NCI-H2196 treated with DMSO at 0.1 percent for 48 hours (cell line): ENCODE data around the gene SPATA13.
A peak's percentile ranks its signal among the peaks of the same experiment; 100 is the strongest.
"Not testable (repeated sequence)": the region's sequence is repeated elsewhere in the genome, so short reads cannot be mapped to it uniquely, and the experiment has no call there.

Source experiments
- DNase-seq: peaks from one replicate; lab custom pipeline; 2025; ENCODE audit not compliant: unreplicated experiment; lab: John Stamatoyannopoulos, UW

SPATA13 gene

GRCh38 chr13:24160458-24161009, at the start of gene SPATA13:
TSS of gene SPATA13 (plus strand) at chr13:24160720. CDS start at chr13:24222930, 62,210 bp downstream.
- peak; percentile 57 for DNase-seq

- DNase-seq, result no peak
Observed at GRCh38 chr13:24112791-24113190, 47.7 kb upstream of the SPATA13 start.

- DNase-seq, result no peak
Observed at GRCh38 chr13:24115671-24116070, 44.8 kb upstream of the SPATA13 start.

GRCh38 chr13:24116131-24116530, 44.4 kb upstream of the SPATA13 start:
- no peak for DNase-seq

- no peak for DNase-seq
Observed at GRCh38 chr13:24118576-24118975, 41.9 kb upstream of the SPATA13 start.

- no peak for DNase-seq
Observed at GRCh38 chr13:24119626-24120508, 40.7 kb upstream of the SPATA13 start.

GRCh38 chr13:24122045-24122444, 38.5 kb upstream of the SPATA13 start:
- not testable (repeated sequence) for DNase-seq

GRCh38 chr13:24122569-24122968, 38.0 kb upstream of the SPATA13 start:
- DNase-seq, result no peak

- DNase-seq, result no peak
Observed at GRCh38 chr13:24123761-24124160, 36.8 kb upstream of the SPATA13 start.

- DNase-seq, result no peak
Observed at GRCh38 chr13:24124789-24125476, 35.6 kb upstream of the SPATA13 start.

- DNase-seq, result no peak
Observed at GRCh38 chr13:24127116-24127631, 33.3 kb upstream of the SPATA13 start.

- no peak for DNase-seq
Observed at GRCh38 chr13:24128112-24128511, 32.4 kb upstream of the SPATA13 start.

GRCh38 chr13:24128962-24129361, 31.6 kb upstream of the SPATA13 start:
- DNase-seq, result no peak

- DNase-seq, result no peak
Observed at GRCh38 chr13:24129914-24130774, 30.4 kb upstream of the SPATA13 start.

GRCh38 chr13:24131749-24132148, 28.8 kb upstream of the SPATA13 start:
- no peak for DNase-seq

- DNase-seq, result no peak
Observed at GRCh38 chr13:24133021-24133795, 27.3 kb upstream of the SPATA13 start.

GRCh38 chr13:24134231-24134630, 26.3 kb upstream of the SPATA13 start:
- no peak for DNase-seq

- no peak for DNase-seq
Observed at GRCh38 chr13:24134757-24135156, 25.8 kb upstream of the SPATA13 start.

- no peak for DNase-seq
Observed at GRCh38 chr13:24135674-24136300, 24.7 kb upstream of the SPATA13 start.

GRCh38 chr13:24138911-24139310, 21.6 kb upstream of the SPATA13 start:
- no peak for DNase-seq
